Measurements from ENCODE around the gene CORO1A. TPM values are rescaled to one million over a fixed set of nuclear protein-coding genes. Genes with fewer than 3 reads are reported as not detected.

The CORO1A gene
- 35.9 and 41.8 TPM in 2 replicates for total RNA-seq (2014; rRNA removed; shearing (Covaris generic))

DNA sequence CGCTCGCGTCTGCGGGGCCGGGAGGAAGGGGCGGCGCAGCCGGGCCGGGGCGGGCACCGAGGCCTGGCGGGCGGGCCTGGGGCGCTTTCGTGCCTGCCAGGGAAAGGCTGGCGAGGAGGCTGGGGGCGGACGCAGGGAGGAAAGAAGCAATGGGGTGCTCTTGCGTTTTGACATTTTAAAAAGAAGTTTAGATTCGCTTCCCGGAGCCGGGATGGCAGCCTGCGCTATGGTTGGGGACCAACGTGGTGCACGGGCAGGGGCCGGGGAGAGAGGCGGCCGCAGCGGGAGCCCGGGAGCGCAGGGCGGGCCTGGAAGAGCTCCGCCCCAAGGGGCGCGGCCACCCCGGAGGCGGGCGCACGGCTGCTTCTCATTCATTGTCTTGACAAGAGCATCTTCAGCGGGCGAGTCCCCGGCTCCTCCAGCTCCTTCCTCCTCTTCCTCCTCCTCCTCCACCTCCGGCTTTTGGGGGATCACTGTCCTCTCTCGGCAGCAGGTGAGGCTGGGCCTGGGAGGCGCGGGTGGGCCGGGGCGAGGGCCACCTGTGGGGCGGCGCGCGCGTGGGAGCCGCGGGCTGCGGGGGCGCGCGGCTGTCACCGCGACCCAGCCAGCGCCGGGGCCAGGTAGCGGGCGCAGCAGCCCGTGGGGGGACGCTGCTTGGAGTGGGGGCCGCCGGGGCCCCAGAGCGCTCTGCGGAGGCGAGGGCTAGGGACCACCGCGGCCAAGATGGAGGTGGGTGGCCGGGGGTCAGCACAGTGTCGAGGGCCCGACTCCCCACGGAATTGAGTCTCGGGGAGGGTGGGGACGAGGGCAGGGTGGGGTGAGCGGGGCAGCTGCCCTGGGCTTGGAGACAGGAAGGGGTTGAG, at the start of gene CORO1A:
Gene CORO1A, plus strand, starts transcription at position 370 of the 863 bp plus-strand sequence. CDS start 1,608 bp downstream, outside the sequence.
- in situ Hi-C loops (cut with HindIII; ENCODE audit: low sequenced_read_pairs) = no loop called here
- DNase-seq (ENCODE audit: low spot score) = peak; percentile 93

DNA sequence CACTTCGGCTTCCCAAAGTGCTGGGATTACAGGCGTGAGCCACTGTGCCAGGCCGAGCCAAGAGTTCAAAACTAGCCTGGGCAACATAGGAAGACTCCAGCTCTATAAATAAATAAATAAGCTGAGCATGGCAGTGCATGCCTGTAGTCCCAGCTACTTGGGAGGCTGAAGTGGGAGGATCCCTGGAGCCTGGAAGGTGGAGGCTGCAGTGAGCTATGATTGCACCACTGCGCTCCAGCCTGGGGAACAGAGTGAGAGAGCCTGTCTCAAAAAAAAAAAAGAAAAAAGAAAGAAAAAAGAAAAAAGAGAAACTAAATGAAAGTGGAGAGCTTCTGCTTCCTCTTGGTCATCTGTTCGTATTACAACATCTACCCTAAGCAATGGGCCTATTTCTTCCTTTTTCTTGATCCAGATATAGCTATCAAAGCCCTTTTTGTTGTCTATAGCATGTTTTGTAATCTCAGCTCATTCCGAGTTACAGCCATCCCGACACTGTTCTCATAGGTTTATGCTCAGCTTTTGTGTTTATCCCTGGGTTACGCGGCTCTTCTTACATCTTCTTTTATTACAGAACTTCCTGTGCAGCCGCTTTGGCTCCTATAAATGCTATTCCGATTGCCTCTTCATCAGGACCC, 46.3 kb upstream of the CORO1A start:
- in situ Hi-C loops (cut with HindIII; ENCODE audit: low sequenced_read_pairs) = no loop called here
- DNase-seq (ENCODE audit: low spot score) = no peak

DNA sequence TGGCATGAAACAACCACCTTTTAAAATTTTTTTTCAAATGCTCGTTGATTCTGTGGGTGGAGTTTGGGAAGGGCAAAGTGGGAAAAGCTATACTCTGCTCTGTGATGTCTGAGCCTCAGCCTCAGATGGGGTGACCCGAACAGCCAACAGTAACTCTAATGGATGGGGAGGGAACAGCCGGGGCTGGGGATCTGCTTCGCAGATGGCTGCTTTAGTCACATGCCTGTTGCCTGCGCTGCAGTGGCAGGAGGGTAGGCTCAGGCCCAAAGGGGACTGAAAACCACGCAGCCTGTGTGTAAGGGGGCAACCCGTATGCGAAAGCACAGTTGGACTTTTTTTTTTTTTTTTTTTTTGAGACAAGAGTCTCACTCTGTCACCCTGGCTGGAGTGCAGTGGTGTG, 45.5 kb upstream of the CORO1A start:
- in situ Hi-C loops (cut with HindIII; ENCODE audit: low sequenced_read_pairs) = no loop called here
- no peak for DNase-seq (ENCODE audit: low spot score)

DNA sequence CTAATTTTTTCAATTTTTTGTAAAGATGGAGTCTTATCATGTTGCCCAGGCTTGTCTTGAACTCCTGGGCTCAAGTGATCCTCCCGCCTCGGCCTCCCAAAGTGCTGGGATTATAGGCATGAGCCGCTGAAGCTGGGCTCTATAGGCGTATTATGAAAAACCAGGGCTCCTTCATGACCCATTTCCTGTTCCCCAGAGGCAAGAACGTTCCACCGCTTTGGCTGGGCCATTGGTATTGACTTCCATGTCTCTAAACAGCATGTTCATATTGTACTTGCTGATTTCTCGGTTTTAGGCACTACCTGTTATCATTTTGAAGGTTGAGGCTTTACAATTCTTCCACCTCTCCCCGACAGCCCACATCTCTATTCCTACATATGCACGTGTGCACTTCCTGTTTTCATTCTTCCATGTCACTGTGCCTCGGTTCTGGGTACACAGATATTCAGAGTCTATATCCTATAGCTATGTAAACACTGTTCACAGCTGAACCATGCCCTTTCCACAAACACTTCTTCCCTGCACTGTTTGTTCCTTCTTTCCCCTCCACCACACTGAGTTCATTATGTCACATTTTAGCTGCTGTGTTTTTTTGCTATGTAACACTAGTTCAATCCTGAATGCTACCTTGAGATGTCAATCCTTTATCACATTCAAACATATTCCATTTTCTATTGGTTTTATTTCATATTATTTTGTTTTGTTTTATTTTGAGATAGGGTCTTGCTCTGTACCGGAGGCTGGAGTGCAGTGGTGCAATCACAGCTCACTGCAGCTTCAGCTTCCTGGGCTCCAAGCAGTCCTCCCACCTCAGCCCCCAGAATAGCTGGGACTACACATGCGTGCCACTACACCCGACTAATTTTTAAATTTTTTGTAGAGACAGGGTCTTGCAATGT, 43.6 kb upstream of the CORO1A start:
- in situ Hi-C loops (cut with HindIII; ENCODE audit: low sequenced_read_pairs) = no loop called here
- DNase-seq (ENCODE audit: low spot score) = no peak

DNA sequence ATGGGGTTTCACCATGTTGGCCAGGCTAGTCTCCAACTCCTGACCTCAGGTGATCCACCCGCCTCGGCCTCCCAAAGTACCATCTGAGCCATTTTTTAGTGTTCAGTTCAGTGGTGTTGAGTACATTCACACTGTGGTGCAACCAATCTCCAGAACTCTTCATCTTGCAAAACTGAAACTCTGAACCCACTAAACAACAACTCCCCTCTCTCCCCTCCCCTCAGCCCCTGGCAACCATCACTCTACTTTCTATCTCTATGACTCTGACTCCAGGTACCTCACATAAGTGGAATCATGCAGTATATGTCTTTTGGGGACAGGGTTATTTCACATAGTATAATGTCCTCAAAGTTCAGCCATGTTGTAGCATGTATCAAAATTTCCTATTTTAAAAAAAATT, 41.7 kb upstream of the CORO1A start:
- in situ Hi-C loops (cut with HindIII; ENCODE audit: low sequenced_read_pairs) = no loop called here
- no peak for DNase-seq (ENCODE audit: low spot score)

DNA sequence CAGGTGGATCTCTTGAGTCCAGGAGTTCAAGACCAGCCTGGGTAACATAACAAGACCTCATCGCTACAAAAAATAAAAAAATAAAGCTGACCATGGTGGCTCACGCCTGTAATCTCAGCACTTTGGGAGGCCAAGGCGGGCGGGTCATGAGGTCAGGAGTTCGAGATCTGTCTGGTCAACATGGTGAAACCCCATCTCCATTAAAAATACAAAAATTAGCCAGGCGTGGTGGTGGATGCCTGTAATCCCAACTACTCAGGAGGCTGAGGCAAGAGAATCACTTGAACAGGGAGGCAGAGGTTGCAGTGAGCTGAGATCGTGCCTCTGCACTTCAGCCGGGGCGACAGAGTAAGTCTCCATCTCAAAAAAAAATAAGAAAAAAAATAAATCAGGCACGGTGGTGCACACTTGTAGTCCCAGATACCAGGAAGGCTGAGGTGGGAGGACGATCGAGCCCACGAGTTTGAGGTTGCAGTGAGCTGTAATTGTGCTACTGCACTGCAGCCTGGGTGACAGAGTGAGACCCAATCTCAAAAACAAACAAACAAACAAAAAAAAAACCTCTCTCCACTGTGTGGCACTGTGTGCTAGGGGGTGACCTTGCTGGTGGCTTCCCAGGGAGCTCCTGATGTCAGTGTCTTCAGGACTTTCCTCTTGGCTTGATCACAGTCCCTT, 40.6 kb upstream of the CORO1A start:
- in situ Hi-C loops (cut with HindIII; ENCODE audit: low sequenced_read_pairs) = no loop called here
- DNase-seq (ENCODE audit: low spot score) = peak; percentile 14

DNA sequence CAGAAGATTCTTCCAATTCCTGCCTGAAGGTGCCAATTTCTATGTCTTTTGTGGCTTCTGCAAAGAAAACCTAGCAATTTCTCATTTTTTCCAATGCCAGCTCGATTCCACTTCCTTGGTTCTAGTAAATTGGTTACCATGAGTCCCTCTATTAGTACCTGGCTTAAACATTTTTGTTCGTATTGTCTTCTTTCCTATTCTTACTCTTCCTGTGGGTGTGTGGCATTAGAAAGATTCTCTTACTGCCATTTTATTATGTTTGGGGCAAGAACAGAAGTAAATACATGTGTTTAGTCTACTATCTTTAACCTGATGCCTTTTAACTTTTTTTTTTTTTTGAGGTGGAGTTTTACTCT, 40.1 kb upstream of the CORO1A start:
- in situ Hi-C loops (cut with HindIII; ENCODE audit: low sequenced_read_pairs) = no loop called here

GRCh38 chr16:30144017-30144416, 39.4 kb upstream of the CORO1A start:
- DNase-seq (ENCODE audit: low spot score) = no peak
- in situ Hi-C loops (cut with HindIII; ENCODE audit: low sequenced_read_pairs) = no loop called here

More for the DNA sequence above, 40.1 kb upstream of the CORO1A start:
- DNase-seq (ENCODE audit: low spot score) = no peak

- in situ Hi-C loops (cut with HindIII; ENCODE audit: low sequenced_read_pairs) = no loop called here
- DNase-seq (ENCODE audit: low spot score) = no peak
Measured at GRCh38 chr16:30144917-30145316, 38.5 kb upstream of the CORO1A start.

GRCh38 chr16:30145657-30146056, 37.7 kb upstream of the CORO1A start:
- no peak for DNase-seq (ENCODE audit: low spot score)
- in situ Hi-C loops (cut with HindIII; ENCODE audit: low sequenced_read_pairs) = no loop called here

DNA sequence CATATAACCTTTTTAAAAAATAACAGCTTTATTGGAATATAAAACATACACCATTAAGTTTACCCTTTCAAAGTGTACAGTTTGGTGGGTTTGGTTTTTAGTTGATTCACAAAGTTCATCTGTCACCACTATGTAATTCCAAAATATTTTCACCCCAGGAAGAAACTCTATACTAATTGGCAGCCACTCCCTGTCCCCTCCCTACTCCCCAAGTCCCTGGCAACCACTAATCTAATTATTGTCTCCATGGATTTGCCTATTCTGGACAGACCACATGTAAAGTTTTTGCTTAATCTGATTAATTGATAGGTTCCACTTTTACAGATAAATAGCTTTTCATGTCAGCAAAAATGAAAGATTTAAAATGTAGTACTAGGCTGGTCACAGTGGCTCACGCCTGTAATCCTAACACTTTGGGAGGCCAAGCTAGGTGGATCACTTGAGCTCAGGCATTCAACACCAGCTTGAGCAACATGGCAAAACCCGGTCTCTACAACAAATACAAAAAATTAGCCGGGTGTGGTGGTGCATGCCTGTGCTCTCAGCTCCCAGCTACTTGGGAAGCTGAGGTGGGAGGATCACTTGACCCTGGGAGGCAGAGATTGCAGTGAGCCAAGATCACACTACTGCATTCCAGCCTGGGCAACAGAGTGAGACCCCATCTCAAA, 35.4 kb upstream of the CORO1A start:
- peak; percentile 2 for DNase-seq (ENCODE audit: low spot score)
- in situ Hi-C loops (cut with HindIII; ENCODE audit: low sequenced_read_pairs) = no loop called here

DNA sequence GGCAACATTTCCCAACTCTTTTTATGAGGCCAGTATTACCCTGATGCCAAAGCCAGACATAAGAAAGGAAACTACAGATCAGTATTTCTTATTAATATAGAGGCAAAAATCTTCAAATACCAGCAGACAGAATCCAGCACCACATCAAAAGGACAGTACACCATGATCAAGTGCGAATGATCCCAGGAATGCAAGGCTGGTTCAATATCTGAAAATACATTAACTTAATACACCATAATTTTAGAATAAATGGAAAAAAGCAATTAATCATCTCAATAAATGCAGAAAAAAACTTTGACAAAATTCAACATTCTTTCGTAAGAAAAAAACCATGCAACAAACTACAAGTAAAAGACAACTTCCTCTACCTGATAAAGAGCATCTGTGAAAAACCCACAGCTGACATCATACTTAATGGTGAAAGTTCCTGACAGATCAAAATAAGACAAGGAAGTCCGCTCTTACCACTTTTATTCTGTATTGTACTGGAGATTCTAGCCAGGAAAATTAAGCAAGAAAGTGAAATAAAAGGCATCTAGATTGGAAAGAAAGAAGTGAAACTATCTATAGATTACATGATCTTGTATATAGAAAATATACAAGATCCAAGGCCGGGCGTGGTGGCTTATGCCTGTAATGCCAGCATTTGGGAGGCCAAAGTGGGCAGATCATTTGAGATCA, 34.0 kb upstream of the CORO1A start:
- no peak for DNase-seq (ENCODE audit: low spot score)
- in situ Hi-C loops (cut with HindIII; ENCODE audit: low sequenced_read_pairs) = no loop called here

DNA sequence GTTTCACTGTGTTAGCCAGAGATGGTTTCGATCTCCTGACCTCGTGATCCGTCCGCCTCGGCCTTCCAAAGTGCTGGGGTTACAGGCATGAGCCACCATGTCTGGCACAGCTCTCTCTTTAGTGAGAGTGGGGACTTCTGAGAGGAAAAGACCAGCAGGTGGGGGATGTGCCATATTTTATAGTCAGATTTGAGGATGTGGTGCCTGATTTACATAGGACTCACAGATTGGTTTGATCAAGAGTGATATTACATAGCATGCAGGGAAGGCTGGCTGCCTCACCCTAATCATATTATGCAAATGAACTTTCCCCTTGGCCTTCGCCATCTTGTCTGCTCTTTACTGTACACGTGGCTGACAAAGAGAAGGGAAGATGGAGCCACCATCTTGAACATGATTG, 32.3 kb upstream of the CORO1A start:
- no peak for DNase-seq (ENCODE audit: low spot score)
- in situ Hi-C loops (cut with HindIII; ENCODE audit: low sequenced_read_pairs) = no loop called here

DNA sequence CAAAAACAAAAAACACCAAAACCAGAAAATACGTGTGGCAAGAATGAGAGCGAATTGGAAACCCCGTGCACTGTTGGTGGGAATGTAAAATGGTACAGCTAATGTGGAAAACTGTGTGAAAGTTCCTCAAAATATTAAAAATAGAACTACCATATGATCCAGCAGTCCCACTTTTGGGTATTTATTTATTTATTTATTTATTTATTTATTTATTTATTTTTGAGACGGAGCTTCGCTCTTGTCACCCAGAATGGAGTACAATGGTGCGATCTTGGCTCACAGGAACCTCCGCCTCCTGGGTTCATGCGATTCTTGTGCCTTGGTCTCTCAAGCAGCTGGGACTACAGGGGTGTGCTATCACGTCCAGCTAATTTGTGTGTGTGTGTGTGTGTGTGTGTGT, 30.9 kb upstream of the CORO1A start:
- no peak for DNase-seq (ENCODE audit: low spot score)
- in situ Hi-C loops (cut with HindIII; ENCODE audit: low sequenced_read_pairs) = no loop called here

DNA sequence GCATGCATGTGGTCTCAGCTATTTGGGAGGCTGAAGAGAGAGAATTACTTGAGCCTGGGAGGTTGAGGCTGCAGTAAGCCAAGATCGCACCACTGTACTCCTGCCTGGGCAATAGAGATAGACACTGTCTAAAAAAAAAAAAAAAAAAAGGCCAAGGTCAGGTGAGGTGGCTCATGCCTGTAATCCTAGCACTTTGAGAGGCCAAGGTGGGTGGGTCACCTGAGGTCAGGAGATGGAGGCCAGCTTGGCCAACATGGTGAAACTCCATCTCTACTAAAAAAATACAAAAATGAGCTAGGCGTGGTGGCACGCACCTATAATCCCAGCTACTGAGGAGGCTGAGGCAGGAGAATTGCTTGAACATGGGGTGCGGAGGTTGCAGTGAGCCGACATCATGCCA, 28.2 kb upstream of the CORO1A start:
- in situ Hi-C loops (cut with HindIII; ENCODE audit: low sequenced_read_pairs) = no loop called here
- DNase-seq (ENCODE audit: low spot score) = no peak

DNA sequence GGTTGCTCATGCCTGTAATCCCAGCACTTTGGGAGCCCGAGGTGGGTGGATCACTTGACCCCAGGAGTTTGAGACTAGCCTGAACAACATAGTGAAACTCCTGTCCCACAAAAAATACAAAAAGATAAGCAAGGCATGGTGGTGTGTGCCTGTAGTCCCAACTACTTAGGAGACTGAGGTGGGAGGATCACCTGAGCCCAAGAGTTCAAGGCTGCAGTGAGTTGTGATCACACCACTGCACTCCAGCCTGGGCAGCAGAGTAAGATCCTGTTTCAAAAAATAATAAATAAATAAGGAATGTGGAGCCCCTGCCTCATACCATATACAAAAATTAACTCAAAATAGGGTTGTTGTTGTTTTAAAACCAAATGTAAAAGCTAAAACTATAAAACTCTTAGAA, 26.2 kb upstream of the CORO1A start:
- in situ Hi-C loops (cut with HindIII; ENCODE audit: low sequenced_read_pairs) = no loop called here
- no peak for DNase-seq (ENCODE audit: low spot score)

DNA sequence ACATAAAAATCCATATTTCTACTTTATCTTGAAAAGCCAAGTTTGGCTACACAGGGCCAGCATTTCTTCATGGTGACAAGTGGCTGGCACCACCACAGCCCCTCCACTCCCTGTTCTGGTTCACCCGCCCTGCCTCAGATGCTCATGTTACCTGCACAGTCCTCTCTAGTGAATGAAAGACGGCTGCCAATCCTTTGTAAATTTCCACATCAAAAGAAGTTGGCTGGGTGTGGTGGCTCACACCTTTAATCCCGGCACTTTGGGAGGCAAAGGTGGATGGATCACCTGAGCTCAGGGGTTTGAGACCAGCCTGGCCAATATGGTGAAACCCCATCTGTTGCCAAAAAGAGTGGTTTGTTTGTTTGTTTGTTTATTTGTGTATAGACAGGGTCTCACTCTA, 19.9 kb upstream of the CORO1A start:
- in situ Hi-C loops (cut with HindIII; ENCODE audit: low sequenced_read_pairs) = no loop called here
- no peak for DNase-seq (ENCODE audit: low spot score)

- no peak for DNase-seq (ENCODE audit: low spot score)
- in situ Hi-C loops (cut with HindIII; ENCODE audit: low sequenced_read_pairs) = no loop called here
Measured at GRCh38 chr16:30166202-30166902, 17.1 kb upstream of the CORO1A start.

All from G401 (cell line).